ENCODE data around the gene AGAP3. TPM values are rescaled to one million over a fixed set of nuclear protein-coding genes. Genes with fewer than 3 reads are reported as not detected.

Gene AGAP3
- total and polyA plus RNA-seq, 7 experiments from 2014 or later, result 6.0 to 70.6 (median 36.4) TPM

GRCh38 chr7:151130741-151131157 is 44.5 kb downstream of the AGAP3 start:
- Histone ChIP-seq H3K9me3 (ENCODE audit: control insufficient read depth in 2 of 3, low read length in 3 of 3) (no peaks in the 10 kb centered on the region), H3K4me1 (ENCODE audit: control insufficient read depth in 2 of 2, insufficient read depth in 2 of 2, low read length in 2 of 2) (no peaks in the 10 kb centered on the region), H3K27ac (ENCODE audit: low read depth, low read length) (no peak overlapping the region), H3K27me3 (ENCODE audit: control insufficient read depth in 2 of 2, insufficient read depth in 2 of 2, low read length in 2 of 2) (no peaks in the 10 kb centered on the region), H3K36me3 (ENCODE audit: control insufficient read depth in 2 of 3, insufficient read depth in 3 of 3, low read length in 3 of 3) (peaks cover 0 to 58% (median 0%) of the 10 kb centered on the region in 3 experiments), H3K4me3 (ENCODE audit: low read length) (no peak overlapping the region)
- H3K4me1 Mint-ChIP-seq, result no peaks in the 10 kb centered on the region
- H3K9me3 Mint-ChIP-seq, result no peaks in the 10 kb centered on the region
- no peaks in the 10 kb centered on the region for H3K27me3 Mint-ChIP-seq
- no peak overlapping the region for H3K27ac Mint-ChIP-seq
- CTCF ChIA-PET, result no interaction called here
- no peak overlapping the region for H3K4me3 Mint-ChIP-seq
- ATAC-seq (no peak), DNase-seq (no peak)
- intact Hi-C loops (cut with micrococcal nuclease), result no loop called here
- peaks cover 0 to 23% (median 0%) of the 10 kb centered on the region in 5 donors for H3K36me3 Mint-ChIP-seq
- POLR2A ChIA-PET, result no interaction called here

GRCh38 chr7:151131224-151131591 is 44.9 kb downstream of the AGAP3 start:
- ChIA-PET POLR2A (interaction anchor here (0.7 kb wide), 1 partner anchor 153 kb away, joined by 3 read pairs; no protein-coding TSS in a partner anchor), CTCF (no interaction called here)

GRCh38 chr7:151131592-151132293 is 45.5 kb downstream of the AGAP3 start:
- Mint-ChIP-seq H3K9me3 (no peaks in the 10 kb centered on the region), H3K4me1 (no peaks in the 10 kb centered on the region), H3K27me3 (no peaks in the 10 kb centered on the region), H3K4me3 (no peak overlapping the region), H3K27ac (no peak overlapping the region), H3K36me3 (peaks cover 0 to 29% (median 0%) of the 10 kb centered on the region in 5 donors)
- ChIA-PET CTCF (no interaction called here), POLR2A (interaction anchor here (0.7 kb wide), 1 partner anchor 154 kb away, joined by 3 read pairs; no protein-coding TSS in a partner anchor)
- intact Hi-C loops (cut with micrococcal nuclease), result no loop called here
- H3K9me3 ChIP-seq (ENCODE audit: control insufficient read depth in 2 of 3, low read length in 3 of 3), result no peaks in the 10 kb centered on the region
- ATAC-seq (no peak), DNase-seq (no peak)
- H3K36me3 ChIP-seq (ENCODE audit: control insufficient read depth in 2 of 3, insufficient read depth in 3 of 3, low read length in 3 of 3), result peaks cover 0 to 60% (median 0%) of the 10 kb centered on the region in 3 experiments
- H3K27me3 ChIP-seq (ENCODE audit: control insufficient read depth in 2 of 2, insufficient read depth in 2 of 2, low read length in 2 of 2), result no peaks in the 10 kb centered on the region
- H3K27ac ChIP-seq (ENCODE audit: low read depth, low read length), result no peak overlapping the region
- H3K4me1 ChIP-seq (ENCODE audit: control insufficient read depth in 2 of 2, insufficient read depth in 2 of 2, low read length in 2 of 2), result no peaks in the 10 kb centered on the region
- no peak overlapping the region for H3K4me3 ChIP-seq (ENCODE audit: low read length)

More at GRCh38 chr7:151131224-151131591, 44.9 kb downstream of the AGAP3 start:
- H3K4me3 ChIP-seq (ENCODE audit: low read length), result no peak overlapping the region
- intact Hi-C loops (cut with micrococcal nuclease), result no loop called here
- Mint-ChIP-seq H3K27me3 (no peaks in the 10 kb centered on the region), H3K4me1 (no peaks in the 10 kb centered on the region), H3K4me3 (no peak overlapping the region), H3K27ac (no peak overlapping the region), H3K9me3 (no peaks in the 10 kb centered on the region), H3K36me3 (peaks cover 0 to 25% (median 0%) of the 10 kb centered on the region in 5 donors)
- DNase-seq (no peak), ATAC-seq (no peak)
- no peaks in the 10 kb centered on the region for H3K27me3 ChIP-seq (ENCODE audit: control insufficient read depth in 2 of 2, insufficient read depth in 2 of 2, low read length in 2 of 2)
- H3K27ac ChIP-seq (ENCODE audit: low read depth, low read length), result no peak overlapping the region
- peaks cover 0 to 60% (median 0%) of the 10 kb centered on the region in 3 experiments for H3K36me3 ChIP-seq (ENCODE audit: control insufficient read depth in 2 of 3, insufficient read depth in 3 of 3, low read length in 3 of 3)
- no peaks in the 10 kb centered on the region for H3K4me1 ChIP-seq (ENCODE audit: control insufficient read depth in 2 of 2, insufficient read depth in 2 of 2, low read length in 2 of 2)
- no peaks in the 10 kb centered on the region for H3K9me3 ChIP-seq (ENCODE audit: control insufficient read depth in 2 of 3, low read length in 3 of 3)

GRCh38 chr7:151132461-151133205 is 46.4 kb downstream of the AGAP3 start:
- Mint-ChIP-seq H3K36me3 (peaks cover 0 to 29% (median 0%) of the 10 kb centered on the region in 5 donors), H3K27ac (no peak overlapping the region), H3K27me3 (no peaks in the 10 kb centered on the region), H3K9me3 (no peaks in the 10 kb centered on the region), H3K4me3 (no peak overlapping the region), H3K4me1 (no peaks in the 10 kb centered on the region)
- CTCF ChIA-PET, result no interaction called here
- Histone ChIP-seq H3K27me3 (ENCODE audit: control insufficient read depth in 2 of 2, insufficient read depth in 2 of 2, low read length in 2 of 2) (no peaks in the 10 kb centered on the region), H3K9me3 (ENCODE audit: control insufficient read depth in 2 of 3, low read length in 3 of 3) (no peaks in the 10 kb centered on the region), H3K4me3 (ENCODE audit: low read length) (no peak overlapping the region), H3K36me3 (ENCODE audit: control insufficient read depth in 2 of 3, insufficient read depth in 3 of 3, low read length in 3 of 3) (peaks cover 0 to 60% (median 0%) of the 10 kb centered on the region in 3 experiments), H3K4me1 (ENCODE audit: control insufficient read depth in 2 of 2, insufficient read depth in 2 of 2, low read length in 2 of 2) (no peaks in the 10 kb centered on the region), H3K27ac (ENCODE audit: low read depth, low read length) (no peak overlapping the region)
- ATAC-seq (no peak), DNase-seq (no peak)
- intact Hi-C loops (cut with micrococcal nuclease), result no loop called here
- POLR2A ChIA-PET, result no interaction called here

- Mint-ChIP-seq H3K27ac (no peak overlapping the region), H3K9me3 (no peaks in the 10 kb centered on the region), H3K4me1 (no peaks in the 10 kb centered on the region), H3K4me3 (no peak overlapping the region), H3K36me3 (peaks cover 0 to 29% (median 0%) of the 10 kb centered on the region in 5 donors), H3K27me3 (no peaks in the 10 kb centered on the region)
- no peaks in the 10 kb centered on the region for H3K9me3 ChIP-seq (ENCODE audit: control insufficient read depth in 2 of 3, low read length in 3 of 3)
- no peaks in the 10 kb centered on the region for H3K27me3 ChIP-seq (ENCODE audit: control insufficient read depth in 2 of 2, insufficient read depth in 2 of 2, low read length in 2 of 2)
- ATAC-seq, result no peak
- no peak overlapping the region for H3K27ac ChIP-seq (ENCODE audit: low read depth, low read length)
- H3K4me1 ChIP-seq (ENCODE audit: control insufficient read depth in 2 of 2, insufficient read depth in 2 of 2, low read length in 2 of 2), result no peaks in the 10 kb centered on the region
- intact Hi-C loops (cut with micrococcal nuclease), result no loop called here
- CTCF ChIA-PET, result no interaction called here
- no peak for DNase-seq
- no peak overlapping the region for H3K4me3 ChIP-seq (ENCODE audit: low read length)
- POLR2A ChIA-PET, result no interaction called here
- H3K36me3 ChIP-seq (ENCODE audit: control insufficient read depth in 2 of 3, insufficient read depth in 3 of 3, low read length in 3 of 3), result peaks cover 0 to 56% (median 0%) of the 10 kb centered on the region in 3 experiments
Measured at GRCh38 chr7:151133266-151133985, 47.2 kb downstream of the AGAP3 start.

GRCh38 chr7:151133986-151134742 is 47.9 kb downstream of the AGAP3 start:
- no peaks in the 10 kb centered on the region for H3K4me1 Mint-ChIP-seq
- ATAC-seq, result no peak
- H3K36me3 Mint-ChIP-seq, result peaks cover 0 to 33% (median 0%) of the 10 kb centered on the region in 5 donors
- ChIA-PET POLR2A (no interaction called here), CTCF (no interaction called here)
- Histone ChIP-seq H3K27me3 (ENCODE audit: control insufficient read depth in 2 of 2, insufficient read depth in 2 of 2, low read length in 2 of 2) (no peaks in the 10 kb centered on the region), H3K9me3 (ENCODE audit: control insufficient read depth in 2 of 3, low read length in 3 of 3) (no peaks in the 10 kb centered on the region), H3K27ac (ENCODE audit: low read depth, low read length) (no peak overlapping the region), H3K4me1 (ENCODE audit: control insufficient read depth in 2 of 2, insufficient read depth in 2 of 2, low read length in 2 of 2) (no peaks in the 10 kb centered on the region), H3K4me3 (ENCODE audit: low read length) (no peak overlapping the region), H3K36me3 (ENCODE audit: control insufficient read depth in 2 of 3, insufficient read depth in 3 of 3, low read length in 3 of 3) (peaks cover 0 to 49% (median 0%) of the 10 kb centered on the region in 3 experiments)
- intact Hi-C loops (cut with micrococcal nuclease), result no loop called here
- DNase-seq, result no peak
- H3K27ac Mint-ChIP-seq, result no peak overlapping the region
- H3K4me3 Mint-ChIP-seq, result no peak overlapping the region
- H3K27me3 Mint-ChIP-seq, result no peaks in the 10 kb centered on the region
- H3K9me3 Mint-ChIP-seq, result no peaks in the 10 kb centered on the region
